Measurements from ENCODE around the gene AMOT.
A peak's percentile ranks its signal among the peaks of the same experiment; 100 is the strongest.

Gene AMOT

DNA sequence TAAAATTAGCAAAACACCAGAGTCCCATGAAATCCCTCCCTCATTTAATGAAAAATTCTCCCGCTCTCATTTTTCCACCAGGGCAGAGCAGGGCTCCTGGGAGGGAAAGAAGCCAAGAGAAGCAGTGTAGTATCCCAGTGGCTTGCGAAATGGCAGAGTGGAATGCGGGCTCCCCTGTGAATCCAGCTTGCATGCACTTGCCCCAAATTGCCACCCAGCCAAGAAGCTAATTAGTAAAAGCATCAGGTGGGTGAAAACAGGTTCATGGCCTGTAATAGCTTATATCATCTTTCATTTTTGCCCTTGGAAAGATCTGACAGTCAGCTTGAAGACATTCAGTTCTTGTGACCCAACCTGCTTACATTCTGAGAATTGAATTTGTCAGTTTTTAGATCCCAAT is 10.1 kb downstream of the AMOT start:
- Mint-ChIP-seq H3K27me3 (no peaks in the 10 kb centered on the region), H3K27ac (no peak overlapping the region), H3K4me1 (no peaks in the 10 kb centered on the region), H3K9me3 (no peaks in the 10 kb centered on the region), H3K4me3 (no peak overlapping the region), H3K36me3 (peaks cover 2 to 3% of the 10 kb centered on the region in 2 donors)
- ATAC-seq (replicated peaks) (no peak), DNase-seq (no peak)

DNA sequence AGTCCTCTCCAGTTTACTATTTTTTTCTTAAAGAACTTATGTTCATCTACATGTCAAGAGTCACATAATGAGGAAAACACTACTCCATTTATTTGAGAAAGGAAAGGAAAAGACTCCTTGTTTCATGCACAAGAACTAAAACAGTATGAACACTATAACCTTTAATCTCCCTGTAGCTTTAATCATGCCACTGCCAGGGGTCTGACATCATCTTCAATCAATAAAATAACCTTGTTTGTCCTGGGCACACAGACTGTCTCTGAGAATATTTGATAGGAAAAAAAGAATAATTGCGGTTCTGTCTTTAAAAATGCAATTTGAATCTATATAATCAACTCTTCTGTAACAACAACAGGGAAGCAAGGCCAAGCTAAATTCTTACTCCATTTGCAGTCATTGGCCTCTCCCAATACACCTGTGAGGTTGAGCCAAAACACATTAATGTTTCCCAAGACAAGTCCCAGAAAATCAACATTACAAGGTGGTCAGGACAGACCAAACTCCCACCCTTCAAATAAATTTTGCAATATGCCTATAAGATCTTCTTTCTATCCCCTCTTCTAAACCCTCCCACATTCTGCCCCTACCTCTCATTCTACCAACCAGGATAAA is 13.2 kb downstream of the AMOT start:
- H3K27me3 Mint-ChIP-seq, result no peaks in the 10 kb centered on the region
- no peak overlapping the region for H3K27ac Mint-ChIP-seq
- H3K4me3 Mint-ChIP-seq, result no peak overlapping the region
- peaks cover 2 to 6% of the 10 kb centered on the region in 2 donors for H3K36me3 Mint-ChIP-seq
- DNase-seq, result no peak
- H3K9me3 Mint-ChIP-seq, result no peaks in the 10 kb centered on the region
- H3K4me1 Mint-ChIP-seq, result no peaks in the 10 kb centered on the region
- no peak for ATAC-seq (replicated peaks)

DNA sequence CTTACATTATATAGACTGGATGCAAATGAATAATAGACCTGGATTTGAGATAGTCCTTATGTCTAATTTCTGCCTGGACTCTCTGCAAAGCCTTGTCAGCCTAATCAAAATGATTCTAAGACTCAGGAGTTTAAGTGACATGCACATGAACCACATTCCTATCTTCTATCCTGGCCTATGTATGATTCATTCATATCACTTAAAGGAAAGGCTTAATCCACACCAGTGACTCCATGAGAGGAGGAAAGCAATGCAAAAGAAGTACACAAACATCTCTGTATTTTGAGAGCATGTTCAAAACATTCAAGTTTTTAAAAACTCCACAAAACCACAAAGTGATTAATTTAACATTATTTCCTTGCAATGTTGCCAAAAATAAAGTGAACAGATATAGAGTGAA is 14.6 kb downstream of the AMOT start:
- no peaks in the 10 kb centered on the region for H3K9me3 Mint-ChIP-seq
- H3K27me3 Mint-ChIP-seq, result no peaks in the 10 kb centered on the region
- H3K4me1 Mint-ChIP-seq, result peaks cover 0 to 2% of the 10 kb centered on the region in 2 donors
- DNase-seq (no peak), ATAC-seq (replicated peaks) (no peak)
- peaks cover 4 to 9% of the 10 kb centered on the region in 2 donors for H3K36me3 Mint-ChIP-seq
- H3K4me3 Mint-ChIP-seq, result no peak overlapping the region
- no peak overlapping the region for H3K27ac Mint-ChIP-seq

DNA sequence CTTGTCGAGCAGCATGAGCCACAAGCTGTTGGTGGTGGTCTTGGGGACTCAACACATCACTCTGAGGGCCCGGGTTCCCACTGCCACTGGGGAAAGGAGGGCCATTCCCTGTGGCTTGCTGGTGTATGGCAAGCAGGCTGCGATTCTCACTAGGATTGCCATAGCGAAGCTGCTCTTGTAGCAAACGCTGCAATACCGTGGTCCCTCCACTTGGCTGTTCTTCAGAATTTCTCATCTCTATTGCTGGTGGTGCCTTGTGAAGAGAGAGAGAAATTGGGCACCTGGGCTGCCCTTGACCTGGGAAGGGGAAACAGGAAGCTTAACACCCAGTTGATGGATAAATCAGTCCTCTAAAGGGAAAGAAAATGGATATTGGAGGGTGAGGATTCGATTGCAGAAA is 17.7 kb downstream of the AMOT start:
- Mint-ChIP-seq H3K4me3 (no peak overlapping the region), H3K4me1 (peaks cover 3 to 15% of the 10 kb centered on the region in 2 donors), H3K27me3 (peaks cover 0 to 7% of the 10 kb centered on the region in 2 donors), H3K9me3 (no peaks in the 10 kb centered on the region), H3K36me3 (peaks cover 2 to 6% of the 10 kb centered on the region in 2 donors), H3K27ac (no peak overlapping the region)
- ATAC-seq (replicated peaks) (no peak), DNase-seq (no peak)

DNA sequence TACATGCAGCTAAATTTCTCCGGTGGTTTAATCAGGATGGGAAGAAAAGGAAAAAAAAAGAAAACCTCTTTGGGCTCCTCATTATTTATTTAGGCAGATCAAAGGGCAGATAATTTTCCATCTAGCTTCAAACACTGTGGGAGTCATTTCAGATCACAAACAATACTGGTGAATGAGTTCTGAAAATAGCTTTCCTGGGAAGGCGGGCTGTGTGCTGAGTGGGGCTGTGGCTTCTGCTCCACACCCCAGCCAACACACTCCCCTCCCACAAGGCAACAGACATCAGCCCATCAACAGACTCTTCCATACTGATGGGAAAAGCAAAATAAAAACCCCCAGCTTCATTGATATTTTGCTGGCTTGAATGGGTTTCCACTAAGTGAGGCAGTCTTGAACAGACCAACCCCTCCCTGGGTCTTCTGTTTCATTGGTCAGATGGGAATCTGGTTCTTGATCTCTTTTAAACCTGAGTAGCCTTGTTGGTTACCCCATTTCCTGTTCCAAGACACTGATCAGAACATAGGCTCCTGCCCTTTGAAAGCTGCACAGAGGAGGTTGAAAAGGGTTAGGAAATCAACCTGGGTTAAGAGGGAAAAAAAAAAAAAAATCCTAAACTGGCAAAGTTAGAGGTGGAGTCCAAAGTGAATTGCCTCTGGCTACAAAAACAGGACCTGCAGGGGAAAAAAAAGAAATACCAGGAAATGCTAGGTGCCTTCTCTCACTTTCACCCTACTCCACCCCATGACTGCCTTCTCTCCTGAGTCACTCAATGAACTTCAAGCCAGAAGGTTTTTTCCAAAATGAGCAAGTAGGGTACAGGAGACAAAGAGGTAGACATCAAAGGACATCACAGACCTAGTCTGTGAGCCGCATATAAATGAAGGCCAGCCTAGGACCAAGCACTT is 20.0 kb downstream of the AMOT start:
- ATAC-seq (replicated peaks), result peak; percentile 75 to 80
- no peaks in the 10 kb centered on the region for H3K9me3 Mint-ChIP-seq
- peak overlapping the region; percentile 47 for H3K27ac Mint-ChIP-seq
- no peak for DNase-seq
- peaks cover 0 to 7% of the 10 kb centered on the region in 2 donors for H3K27me3 Mint-ChIP-seq
- peaks cover 2 to 6% of the 10 kb centered on the region in 2 donors for H3K36me3 Mint-ChIP-seq
- peak overlapping the region in 1 of 2 donors; percentile 10 for H3K4me3 Mint-ChIP-seq
- peaks cover 3 to 15% of the 10 kb centered on the region in 2 donors for H3K4me1 Mint-ChIP-seq

DNA sequence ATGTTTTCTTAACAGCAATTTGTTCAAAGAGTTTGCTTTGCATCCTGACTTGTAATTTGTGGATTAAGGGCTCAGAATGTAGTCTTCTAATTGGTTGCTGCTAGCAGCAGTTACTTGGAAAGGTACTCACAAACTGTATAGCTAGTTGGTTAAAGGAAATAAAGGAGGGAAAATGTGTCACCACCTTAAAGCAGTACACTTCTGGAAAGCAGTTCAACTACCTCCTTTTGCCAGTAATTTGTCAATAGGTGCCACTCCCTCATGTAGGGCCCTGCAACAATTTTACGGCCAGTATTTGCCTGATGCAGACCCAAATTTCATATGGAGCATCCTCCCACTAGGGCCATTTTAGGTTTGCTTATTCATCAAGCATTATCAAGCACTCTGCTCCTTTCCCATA is 20.8 kb downstream of the AMOT start:
- Mint-ChIP-seq H3K27ac (no peak overlapping the region), H3K36me3 (peaks cover 2 to 6% of the 10 kb centered on the region in 2 donors), H3K4me3 (no peak overlapping the region), H3K4me1 (peaks cover 3 to 15% of the 10 kb centered on the region in 2 donors), H3K9me3 (no peaks in the 10 kb centered on the region), H3K27me3 (peaks cover 0 to 7% of the 10 kb centered on the region in 2 donors)
- ATAC-seq (replicated peaks), result no peak
- DNase-seq, result no peak

DNA sequence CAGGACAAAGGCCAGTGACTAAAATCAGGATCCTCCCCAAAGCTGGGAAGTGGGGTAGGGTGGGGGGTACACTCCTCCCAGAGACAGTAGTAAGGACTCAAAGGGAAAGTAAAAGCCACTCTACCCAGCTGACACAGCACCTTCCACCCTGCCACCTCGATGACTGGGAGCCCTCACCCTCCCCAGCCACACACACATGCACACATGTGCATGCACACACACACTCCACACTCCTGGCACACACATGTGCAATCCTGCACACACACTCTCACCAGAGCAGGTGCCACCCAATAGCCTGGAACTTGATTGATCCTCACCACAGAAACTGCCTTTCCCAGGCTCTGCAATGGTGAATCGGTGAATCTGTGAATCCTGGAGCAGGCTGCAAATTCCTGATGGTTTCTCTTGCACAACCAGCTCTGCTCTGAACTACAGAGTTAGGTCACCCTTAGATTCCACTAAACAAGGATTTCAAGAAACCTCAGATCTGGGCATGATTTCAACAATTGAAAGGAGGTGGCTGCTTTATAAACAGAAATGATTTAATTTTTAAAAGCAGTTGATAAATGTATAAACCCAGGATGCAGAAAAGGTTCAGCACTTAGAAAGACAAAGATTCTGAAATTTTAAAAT is 21.5 kb downstream of the AMOT start:
- H3K36me3 Mint-ChIP-seq, result peaks cover 2 to 6% of the 10 kb centered on the region in 2 donors
- DNase-seq (no peak), ATAC-seq (replicated peaks) (no peak)
- peaks cover 3 to 15% of the 10 kb centered on the region in 2 donors for H3K4me1 Mint-ChIP-seq
- H3K9me3 Mint-ChIP-seq, result no peaks in the 10 kb centered on the region
- H3K4me3 Mint-ChIP-seq, result no peak overlapping the region
- no peak overlapping the region for H3K27ac Mint-ChIP-seq
- H3K27me3 Mint-ChIP-seq, result peaks cover 0 to 7% of the 10 kb centered on the region in 2 donors

DNA sequence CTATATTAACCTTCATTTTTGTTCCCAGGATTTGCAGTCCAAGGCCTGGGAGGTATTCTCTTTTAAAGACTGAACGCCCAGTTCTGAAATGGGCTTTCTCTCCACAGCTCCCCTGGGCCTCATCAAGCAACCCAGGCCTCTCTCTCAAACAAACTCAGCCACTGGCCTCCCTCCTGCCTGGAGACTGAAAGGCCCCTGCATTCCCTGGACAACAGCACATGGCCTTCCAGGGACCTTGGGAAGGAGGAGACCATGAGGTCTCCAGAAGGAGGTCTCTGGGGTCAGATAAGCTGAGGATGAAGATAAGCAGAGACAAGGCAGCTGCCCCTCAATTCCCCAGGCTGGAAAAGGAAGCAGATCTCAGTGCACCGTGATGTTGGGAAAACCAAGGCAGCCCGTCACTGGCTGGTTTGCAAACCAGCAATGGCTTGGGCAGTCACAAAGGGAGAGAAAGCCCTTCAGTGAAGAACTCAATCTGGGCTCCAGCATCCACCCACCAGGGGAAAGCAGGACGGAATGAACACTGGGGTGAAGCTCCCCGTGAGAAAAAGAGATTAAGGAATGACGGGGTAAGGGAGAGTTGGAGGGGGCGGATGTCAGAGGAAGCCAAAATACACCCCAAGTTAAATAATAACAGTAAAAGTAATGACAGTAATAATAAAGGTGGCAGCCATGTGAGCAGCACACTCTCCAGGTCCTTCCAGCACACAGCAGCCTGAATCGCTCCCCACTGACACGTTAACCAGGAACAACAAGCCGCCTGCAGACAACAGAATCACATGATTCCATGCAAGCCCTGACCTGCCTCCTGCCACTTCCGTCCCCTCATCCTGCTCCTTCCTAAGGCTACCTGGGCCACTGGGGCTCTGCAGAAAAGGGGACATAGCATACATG is 22.3 kb downstream of the AMOT start:
- peaks cover 0 to 7% of the 10 kb centered on the region in 2 donors for H3K27me3 Mint-ChIP-seq
- H3K36me3 Mint-ChIP-seq, result peaks cover 2 to 6% of the 10 kb centered on the region in 2 donors
- peaks cover 3 to 15% of the 10 kb centered on the region in 2 donors for H3K4me1 Mint-ChIP-seq
- H3K27ac Mint-ChIP-seq, result no peak overlapping the region
- DNase-seq (no peak), ATAC-seq (replicated peaks) (no peak)
- no peak overlapping the region for H3K4me3 Mint-ChIP-seq
- no peaks in the 10 kb centered on the region for H3K9me3 Mint-ChIP-seq

DNA sequence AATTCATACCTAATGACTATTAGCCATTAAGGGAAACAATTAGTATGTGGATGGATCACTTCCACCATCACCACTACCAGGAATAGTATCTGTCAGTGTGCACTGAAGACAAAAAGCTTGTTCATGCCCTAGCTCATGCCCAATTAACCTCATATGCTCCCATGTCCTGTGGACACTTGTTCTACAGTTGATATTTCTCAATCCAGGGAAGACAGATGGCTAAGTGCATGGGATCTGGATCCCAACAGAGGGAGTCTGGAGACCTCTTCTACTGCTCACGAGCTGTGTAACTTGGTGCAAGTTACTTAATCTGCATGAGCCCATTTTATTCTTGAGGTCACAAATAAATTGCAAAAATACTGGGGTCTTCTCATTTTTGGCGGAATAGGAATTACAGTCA is 23.7 kb downstream of the AMOT start:
- no peak for ATAC-seq (replicated peaks)
- no peak for DNase-seq
- Mint-ChIP-seq H3K9me3 (no peaks in the 10 kb centered on the region), H3K4me1 (peaks cover 4 to 15% of the 10 kb centered on the region in 2 donors), H3K27ac (no peak overlapping the region), H3K36me3 (no peaks in the 10 kb centered on the region), H3K27me3 (peaks cover 0 to 7% of the 10 kb centered on the region in 2 donors), H3K4me3 (no peak overlapping the region)

DNA sequence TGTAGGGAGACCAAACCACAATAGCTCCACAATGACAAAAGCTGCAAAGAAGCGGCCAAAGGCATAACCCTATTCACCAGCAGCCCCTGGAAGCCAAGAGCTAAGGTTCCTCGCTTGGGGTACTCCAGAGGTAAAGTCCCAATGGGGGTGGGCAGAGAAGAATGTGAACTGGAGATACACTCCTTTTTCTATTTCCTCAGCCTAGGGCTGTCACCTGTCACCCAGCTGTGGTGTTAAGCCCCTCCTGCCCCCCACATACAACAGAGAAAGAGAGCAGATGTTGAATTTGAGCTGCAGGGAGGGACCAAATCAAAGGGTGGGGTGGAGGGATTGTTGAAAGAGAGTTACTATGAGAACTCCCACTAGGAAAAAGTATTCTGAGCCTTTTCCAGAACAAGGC is 26.1 kb downstream of the AMOT start:
- H3K27ac Mint-ChIP-seq, result no peak overlapping the region
- peaks cover 0 to 3% of the 10 kb centered on the region in 2 donors for H3K4me1 Mint-ChIP-seq
- no peak overlapping the region for H3K4me3 Mint-ChIP-seq
- H3K9me3 Mint-ChIP-seq, result no peaks in the 10 kb centered on the region
- ATAC-seq (replicated peaks) (no peak), DNase-seq (no peak)
- peaks cover 0 to 7% of the 10 kb centered on the region in 2 donors for H3K27me3 Mint-ChIP-seq
- no peaks in the 10 kb centered on the region for H3K36me3 Mint-ChIP-seq

DNA sequence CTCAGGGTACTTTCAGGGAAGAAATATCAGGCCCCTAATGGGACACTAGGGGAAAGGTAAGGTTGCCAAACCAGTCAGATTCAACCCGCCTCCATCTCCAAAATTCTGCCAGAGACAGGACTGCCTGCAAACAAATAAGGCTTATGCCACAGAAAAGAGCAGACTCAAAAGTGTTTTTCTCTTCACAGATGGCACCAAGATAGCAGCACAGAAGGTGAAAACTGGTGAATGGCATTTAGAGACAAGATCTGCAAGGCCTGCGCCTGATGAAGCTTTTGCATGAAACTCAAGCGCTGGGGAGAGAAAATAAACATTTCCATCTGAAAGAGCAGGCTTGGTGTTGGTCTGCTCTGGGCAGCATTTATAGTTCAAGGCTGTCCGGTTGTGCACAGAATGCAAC is 27.9 kb downstream of the AMOT start:
- Mint-ChIP-seq H3K27me3 (no peaks in the 10 kb centered on the region), H3K27ac (no peak overlapping the region), H3K9me3 (no peaks in the 10 kb centered on the region), H3K4me3 (no peak overlapping the region), H3K36me3 (peaks cover 4 to 5% of the 10 kb centered on the region in 2 donors), H3K4me1 (peaks cover 0 to 3% of the 10 kb centered on the region in 2 donors)
- ATAC-seq (replicated peaks) (no peak), DNase-seq (no peak)

DNA sequence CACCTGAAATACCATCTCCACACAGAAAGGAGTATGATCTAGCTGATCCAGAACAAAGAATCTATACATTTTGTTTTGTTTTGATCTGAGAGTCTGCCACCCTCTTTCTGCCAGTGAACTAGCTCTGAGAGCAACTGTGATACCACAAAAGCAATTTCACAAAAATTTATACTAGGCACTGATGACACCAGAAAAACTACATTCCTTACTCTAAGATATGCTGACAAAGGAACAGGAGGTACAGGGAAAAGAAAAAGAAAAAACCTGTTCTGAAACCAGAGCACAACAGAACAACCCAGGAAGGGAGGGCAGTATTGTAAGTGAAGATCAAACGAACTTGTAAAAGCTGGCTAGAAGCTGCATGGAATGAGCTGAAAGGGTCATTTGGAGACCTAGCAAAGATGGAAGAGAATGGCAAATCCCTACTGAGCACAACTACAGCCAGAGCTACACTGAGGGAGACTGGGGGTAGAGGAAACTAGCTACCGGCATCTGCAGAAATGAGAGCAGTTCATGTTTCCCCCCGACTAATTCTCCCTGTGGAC is 31.9 kb downstream of the AMOT start:
- no peak for DNase-seq
- Mint-ChIP-seq H3K27ac (no peak overlapping the region), H3K4me1 (peaks cover 0 to 3% of the 10 kb centered on the region in 2 donors), H3K36me3 (peaks cover 4 to 10% of the 10 kb centered on the region in 2 donors), H3K4me3 (no peak overlapping the region), H3K9me3 (no peaks in the 10 kb centered on the region), H3K27me3 (no peaks in the 10 kb centered on the region)
- ATAC-seq (replicated peaks), result no peak

DNA sequence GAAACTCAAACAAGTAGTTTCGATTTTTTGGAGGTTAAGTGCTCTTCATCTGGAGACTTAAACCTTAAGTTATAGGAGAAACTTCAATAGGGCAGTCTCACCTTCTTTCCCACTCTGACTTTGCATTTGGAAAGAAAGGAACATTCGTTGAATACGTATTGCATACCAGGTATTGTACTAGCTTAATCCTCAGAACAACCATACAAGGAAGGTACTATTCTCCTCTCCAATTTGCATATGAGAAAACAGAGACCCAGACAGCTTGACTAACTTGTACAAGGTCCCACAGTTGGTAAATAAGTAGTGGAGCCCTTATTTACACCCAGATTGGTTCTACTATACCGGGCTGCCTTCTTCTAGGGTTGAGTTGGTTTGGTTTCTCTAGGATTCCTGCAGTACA is 32.6 kb downstream of the AMOT start:
- H3K27me3 Mint-ChIP-seq, result no peaks in the 10 kb centered on the region
- no peak overlapping the region for H3K27ac Mint-ChIP-seq
- peaks cover 4 to 10% of the 10 kb centered on the region in 2 donors for H3K36me3 Mint-ChIP-seq
- no peak for DNase-seq
- no peaks in the 10 kb centered on the region for H3K9me3 Mint-ChIP-seq
- H3K4me3 Mint-ChIP-seq, result no peak overlapping the region
- ATAC-seq (replicated peaks), result no peak
- peaks cover 0 to 3% of the 10 kb centered on the region in 2 donors for H3K4me1 Mint-ChIP-seq

Data from stimulated activated naive B cell treated with anti-CD40 and anti-IgM and Interleukin-4, amounts not matched to agents 10 μg/mL and 1 μg/mL and 100 μg/mL, for 72 hours (primary cell).